Immature natural killer cell (primary cell): ENCODE measurements around the gene KLHL29. TPM values are rescaled to one million over a fixed set of nuclear protein-coding genes. Genes with fewer than 3 reads are reported as not detected.

Experiments
- DNase-seq, 3 donors: peaks; one replicate each; pipeline ENCODE4 v3.0.0; 2022; ENCODE audit warnings: mixed read lengths in 1 of 3
- H3K27ac Mint-ChIP-seq, 6 donors: one replicate each; pipeline ENCODE4 v1.8.0; 2020; ENCODE audit warnings: mixed read lengths in 6 of 6, mild to moderate bottlenecking in 5 of 6, inconsistent platforms in 4 of 6, moderate library complexity in 3 of 6
- H3K27me3 Mint-ChIP-seq, 3 donors: one replicate each; pipeline ENCODE4 v1.8.0; 2020 to 2021; ENCODE audit warnings: low read depth in 3 of 3, mild to moderate bottlenecking in 3 of 3, mixed read lengths in 3 of 3, moderate library complexity in 3 of 3, inconsistent platforms in 1 of 3
- H3K36me3 Mint-ChIP-seq, 3 donors: one replicate each; pipeline ENCODE4 v1.8.0; 2020; ENCODE audit warnings: mixed read lengths in 3 of 3, inconsistent platforms in 2 of 3, mild to moderate bottlenecking in 2 of 3
- H3K4me1 Mint-ChIP-seq, 2 donors: one replicate each; pipeline ENCODE4 v1.8.0; 2020; ENCODE audit warnings: inconsistent platforms in 2 of 2, mild to moderate bottlenecking in 2 of 2, mixed read lengths in 2 of 2, moderate library complexity in 1 of 2
- H3K4me3 Mint-ChIP-seq, 5 donors: one replicate each; pipeline ENCODE4 v1.8.0; 2020; ENCODE audit warnings: mild to moderate bottlenecking in 5 of 5, mixed read lengths in 5 of 5, inconsistent platforms in 3 of 5, moderate library complexity in 3 of 5
- H3K9me3 Mint-ChIP-seq, 6 donors: one replicate each; pipeline ENCODE4 v1.8.0; 2020; ENCODE audit warnings: mild to moderate bottlenecking in 6 of 6, mixed read lengths in 6 of 6, inconsistent platforms in 4 of 6, moderate library complexity in 3 of 6
- polyA plus RNA-seq, 3 donors: library from polyadenylated mRNA; unstranded; fragments of 300-500 nt; fragmentation: Illumina TruSeq; gene quantifications; one replicate each; pipeline ENCODE4 v1.2.3, GENCODE V29; 2021

Gene KLHL29
- polyA plus RNA-seq, 3 donors from 2014 or later, result 0.02 to 0.41 TPM; not detected in 1

DNA sequence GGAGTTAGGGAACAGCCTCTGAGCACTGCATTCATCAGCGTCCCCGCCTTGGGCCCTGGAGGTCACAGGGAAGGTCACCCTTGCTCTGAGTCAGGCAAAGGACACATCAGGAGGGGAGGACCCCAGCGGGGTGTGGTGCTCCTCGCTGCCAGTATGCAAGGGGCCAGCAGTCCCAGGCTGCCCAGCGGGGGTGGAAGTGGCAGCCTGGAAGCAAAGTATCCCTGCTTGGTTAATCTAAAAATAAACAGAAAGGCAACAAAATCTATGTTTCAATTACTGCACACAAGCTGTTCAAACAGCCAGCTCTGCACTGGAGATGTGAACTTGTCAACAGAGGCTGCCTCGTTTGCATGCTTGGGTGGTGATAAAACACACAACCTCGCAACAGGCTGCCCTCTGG lies 164.1 kb downstream of the KLHL29 start:
- H3K4me3 Mint-ChIP-seq, result no peak overlapping the region
- no peaks in the 10 kb centered on the region for H3K4me1 Mint-ChIP-seq
- H3K36me3 Mint-ChIP-seq, result no peaks in the 10 kb centered on the region
- no peaks in the 10 kb centered on the region for H3K9me3 Mint-ChIP-seq
- peaks cover 2 to 4% (median 3%) of the 10 kb centered on the region in 3 donors for H3K27me3 Mint-ChIP-seq
- no peak for DNase-seq
- H3K27ac Mint-ChIP-seq, result no peak overlapping the region

DNA sequence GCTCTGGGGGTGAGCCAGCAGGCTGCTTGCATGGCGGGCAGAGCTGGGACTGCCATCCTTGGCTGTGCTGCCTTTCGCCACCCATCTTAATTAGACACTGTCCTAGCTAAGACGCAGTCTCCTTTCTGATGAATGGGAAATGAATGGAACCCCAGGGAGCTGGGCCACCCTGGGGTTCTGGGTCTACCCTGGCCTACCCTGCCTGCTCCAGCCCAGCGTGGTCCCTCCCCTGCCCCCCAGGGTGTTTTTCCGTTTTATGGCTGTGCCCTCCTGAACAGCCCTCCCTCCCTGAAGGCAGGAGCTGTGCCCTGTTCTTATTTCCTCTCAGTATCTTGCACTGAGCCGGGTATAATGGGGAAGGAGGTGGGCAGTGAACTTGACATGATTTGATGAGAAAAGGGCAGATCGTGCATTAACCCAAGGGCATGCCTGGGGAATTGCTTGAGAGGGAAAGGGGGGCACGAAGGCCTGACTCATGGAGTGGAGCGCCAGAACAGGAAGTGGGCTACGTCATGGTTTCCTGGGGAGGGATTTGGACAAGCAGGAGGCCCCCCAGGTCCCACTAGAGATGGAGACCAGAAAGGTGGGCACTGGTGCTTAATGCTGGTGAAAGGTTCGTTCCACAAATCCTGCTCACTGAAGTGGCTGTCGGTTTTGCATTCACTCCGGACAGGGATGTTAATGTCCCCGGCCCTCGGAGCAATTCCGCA lies 165.0 kb downstream of the KLHL29 start:
- no peak for DNase-seq
- peaks cover 1 to 4% (median 2%) of the 10 kb centered on the region in 3 donors for H3K27me3 Mint-ChIP-seq
- no peak overlapping the region for H3K4me3 Mint-ChIP-seq
- no peaks in the 10 kb centered on the region for H3K36me3 Mint-ChIP-seq
- no peak overlapping the region for H3K27ac Mint-ChIP-seq
- H3K9me3 Mint-ChIP-seq, result no peaks in the 10 kb centered on the region
- no peaks in the 10 kb centered on the region for H3K4me1 Mint-ChIP-seq

- Mint-ChIP-seq H3K36me3 (no peaks in the 10 kb centered on the region), H3K9me3 (no peaks in the 10 kb centered on the region), H3K27me3 (peaks cover 2 to 7% (median 3%) of the 10 kb centered on the region in 3 donors), H3K4me1 (no peaks in the 10 kb centered on the region), H3K4me3 (no peak overlapping the region), H3K27ac (no peak overlapping the region)
- DNase-seq, result no peak
Measured at GRCh38 chr2:23550553-23550952, 165.6 kb downstream of the KLHL29 start.

DNA sequence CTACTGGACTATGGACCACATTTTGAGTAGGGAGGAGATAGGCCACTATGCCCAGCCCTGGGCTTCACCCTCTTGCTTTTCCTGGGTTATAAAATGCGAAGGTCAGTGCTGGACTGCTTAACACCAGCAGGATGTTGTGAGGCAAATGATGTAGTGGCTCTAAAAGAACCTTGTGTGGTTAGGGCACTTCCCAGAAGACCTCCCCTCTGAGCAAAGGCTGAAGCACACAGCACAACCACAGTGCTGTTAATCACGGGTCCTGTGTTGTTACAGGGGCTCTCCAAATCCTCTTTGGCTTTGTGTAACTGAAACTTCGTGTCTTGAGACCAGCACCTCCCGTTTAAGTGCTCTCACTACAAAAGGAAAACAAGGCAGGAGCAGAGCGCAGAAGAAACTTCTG lies 166.9 kb downstream of the KLHL29 start:
- no peak for DNase-seq
- Mint-ChIP-seq H3K27me3 (peaks cover 0 to 4% (median 3%) of the 10 kb centered on the region in 3 donors), H3K4me1 (no peaks in the 10 kb centered on the region), H3K9me3 (no peaks in the 10 kb centered on the region), H3K4me3 (no peak overlapping the region), H3K36me3 (no peaks in the 10 kb centered on the region), H3K27ac (no peak overlapping the region)

GRCh38 chr2:23553561-23553960 lies 168.6 kb downstream of the KLHL29 start:
- no peak for DNase-seq
- H3K27me3 Mint-ChIP-seq, result peaks cover 0 to 3% (median 3%) of the 10 kb centered on the region in 3 donors

DNA sequence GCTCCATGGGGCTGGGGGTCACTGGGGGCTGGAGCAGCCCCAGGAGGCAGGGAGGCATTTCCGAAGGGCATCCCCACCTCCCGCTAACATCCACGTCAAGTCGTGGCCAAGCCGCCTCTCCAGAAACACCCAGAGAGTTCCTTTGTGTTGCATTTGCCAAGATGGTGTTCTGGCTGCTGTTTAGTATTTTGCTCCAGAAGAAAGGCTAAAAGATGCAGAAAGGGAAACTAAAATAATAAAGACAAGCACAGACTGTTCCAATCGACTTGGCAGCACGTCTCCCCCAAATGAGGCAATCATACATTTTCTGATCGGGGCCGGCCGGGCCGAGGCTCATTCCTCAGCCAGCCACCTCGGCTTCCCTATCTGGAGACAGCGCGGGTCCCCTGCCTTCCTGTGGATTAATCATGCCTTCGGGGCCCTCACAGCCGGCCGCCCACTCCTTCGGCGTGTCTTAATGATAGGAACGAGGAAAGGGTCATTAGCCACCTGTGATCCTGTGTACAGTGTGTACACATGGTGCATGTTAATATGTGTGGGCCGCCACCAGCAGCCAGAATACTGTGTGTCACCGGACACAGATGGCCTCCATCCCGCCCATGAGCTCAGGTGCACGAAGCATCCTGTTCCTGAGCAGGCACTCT lies 169.2 kb downstream of the KLHL29 start:
- H3K27ac Mint-ChIP-seq, result no peak overlapping the region
- no peaks in the 10 kb centered on the region for H3K36me3 Mint-ChIP-seq
- DNase-seq, result no peak
- peaks cover 2 to 3% (median 3%) of the 10 kb centered on the region in 3 donors for H3K27me3 Mint-ChIP-seq
- no peak overlapping the region for H3K4me3 Mint-ChIP-seq
- no peaks in the 10 kb centered on the region for H3K4me1 Mint-ChIP-seq
- no peaks in the 10 kb centered on the region for H3K9me3 Mint-ChIP-seq

More at GRCh38 chr2:23553561-23553960, 168.6 kb downstream of the KLHL29 start:
- Mint-ChIP-seq H3K9me3 (no peaks in the 10 kb centered on the region), H3K27ac (no peak overlapping the region), H3K4me1 (no peaks in the 10 kb centered on the region), H3K36me3 (no peaks in the 10 kb centered on the region), H3K4me3 (no peak overlapping the region)

GRCh38 chr2:23555944-23556343 lies 171.0 kb downstream of the KLHL29 start:
- no peak overlapping the region for H3K27ac Mint-ChIP-seq
- peaks cover 2 to 3% (median 3%) of the 10 kb centered on the region in 3 donors for H3K27me3 Mint-ChIP-seq
- no peaks in the 10 kb centered on the region for H3K36me3 Mint-ChIP-seq
- H3K4me1 Mint-ChIP-seq, result no peaks in the 10 kb centered on the region
- no peak for DNase-seq
- H3K9me3 Mint-ChIP-seq, result no peaks in the 10 kb centered on the region
- H3K4me3 Mint-ChIP-seq, result no peak overlapping the region

DNA sequence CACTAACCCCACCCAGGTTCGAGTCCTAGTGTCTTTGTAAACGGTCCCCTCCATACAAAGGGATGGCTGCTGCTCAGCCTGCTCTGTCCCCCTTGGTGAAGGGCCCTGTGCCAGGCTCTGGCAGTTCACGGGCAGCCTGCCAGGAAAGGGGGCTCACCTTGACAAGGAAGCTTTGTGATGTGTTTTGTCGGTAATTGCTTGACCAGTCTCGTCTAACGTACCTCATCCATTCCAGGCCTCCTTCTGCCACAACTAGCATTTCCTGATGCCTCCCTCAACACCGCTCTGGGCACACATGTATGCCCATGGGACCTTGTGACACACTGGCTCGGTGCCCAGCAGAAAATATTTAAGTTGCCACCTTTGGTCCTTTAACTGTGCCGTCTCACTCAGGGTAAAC lies 171.9 kb downstream of the KLHL29 start:
- Mint-ChIP-seq H3K27me3 (peaks cover 1 to 3% (median 2%) of the 10 kb centered on the region in 3 donors), H3K4me1 (no peaks in the 10 kb centered on the region), H3K36me3 (no peaks in the 10 kb centered on the region), H3K27ac (peak overlapping the region in 1 of 6 donors; percentile 50), H3K4me3 (no peak overlapping the region), H3K9me3 (no peaks in the 10 kb centered on the region)
- no peak for DNase-seq

GRCh38 chr2:23557455-23557854 lies 172.5 kb downstream of the KLHL29 start:
- Mint-ChIP-seq H3K4me1 (no peaks in the 10 kb centered on the region), H3K4me3 (no peak overlapping the region), H3K27me3 (peaks cover 1 to 3% (median 2%) of the 10 kb centered on the region in 3 donors), H3K9me3 (no peaks in the 10 kb centered on the region), H3K27ac (no peak overlapping the region), H3K36me3 (no peaks in the 10 kb centered on the region)
- DNase-seq, result no peak

GRCh38 chr2:23559561-23560239 lies 174.7 kb downstream of the KLHL29 start:
- no peak for DNase-seq
- Mint-ChIP-seq H3K4me1 (no peaks in the 10 kb centered on the region), H3K4me3 (no peak overlapping the region), H3K9me3 (no peaks in the 10 kb centered on the region), H3K27me3 (peaks cover 1 to 3% (median 2%) of the 10 kb centered on the region in 3 donors), H3K27ac (peak overlapping the region in 1 of 6 donors; percentile 37), H3K36me3 (no peaks in the 10 kb centered on the region)

DNA sequence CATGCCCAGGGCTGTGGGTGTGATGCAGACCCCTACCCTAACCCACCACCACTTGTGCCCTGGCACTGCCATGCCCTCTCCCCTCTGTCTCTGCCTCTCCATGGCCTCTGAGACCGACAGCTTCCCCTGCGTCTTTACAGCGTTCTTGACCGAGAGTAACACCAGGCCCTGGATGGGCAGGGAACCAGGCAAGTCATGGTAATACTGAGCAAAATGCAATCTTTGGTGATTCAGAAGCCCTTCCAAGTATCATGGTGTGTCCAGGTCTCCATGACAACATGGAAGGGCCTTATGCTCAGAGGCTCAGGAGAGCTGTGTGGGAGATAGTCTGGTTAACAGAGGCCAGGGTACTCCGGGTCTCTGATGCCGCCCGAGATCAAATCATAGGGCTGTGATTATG lies 176.1 kb downstream of the KLHL29 start:
- no peak for DNase-seq
- Mint-ChIP-seq H3K9me3 (no peaks in the 10 kb centered on the region), H3K27ac (no peak overlapping the region), H3K4me3 (no peak overlapping the region), H3K27me3 (peaks cover 0 to 2% (median 0%) of the 10 kb centered on the region in 3 donors), H3K4me1 (no peaks in the 10 kb centered on the region), H3K36me3 (no peaks in the 10 kb centered on the region)

- no peaks in the 10 kb centered on the region for H3K9me3 Mint-ChIP-seq
- no peak overlapping the region for H3K4me3 Mint-ChIP-seq
- no peaks in the 10 kb centered on the region for H3K36me3 Mint-ChIP-seq
- no peak for DNase-seq
- no peak overlapping the region for H3K27ac Mint-ChIP-seq
- peaks cover 0 to 2% (median 0%) of the 10 kb centered on the region in 3 donors for H3K27me3 Mint-ChIP-seq
- H3K4me1 Mint-ChIP-seq, result no peaks in the 10 kb centered on the region
Measured at GRCh38 chr2:23561544-23561943, 176.6 kb downstream of the KLHL29 start.

DNA sequence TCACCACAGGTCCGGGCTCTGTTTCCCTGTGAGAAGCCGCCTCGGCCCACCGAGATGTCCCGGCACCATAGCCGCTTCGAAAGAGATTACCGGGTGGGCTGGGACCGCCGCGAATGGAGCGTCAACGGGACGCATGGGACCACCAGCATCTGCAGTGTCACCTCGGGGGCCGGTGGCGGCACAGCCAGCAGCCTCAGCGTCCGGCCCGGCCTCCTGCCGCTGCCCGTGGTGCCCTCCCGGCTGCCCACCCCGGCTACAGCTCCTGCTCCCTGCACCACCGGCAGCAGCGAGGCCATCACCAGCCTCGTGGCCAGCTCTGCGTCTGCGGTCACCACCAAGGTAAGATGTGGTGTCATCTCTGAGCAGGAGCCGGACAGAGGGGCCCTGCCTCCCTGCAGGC lies 177.2 kb downstream of the KLHL29 start:
- Mint-ChIP-seq H3K27ac (no peak overlapping the region), H3K27me3 (peaks cover 0 to 2% (median 0%) of the 10 kb centered on the region in 3 donors), H3K36me3 (no peaks in the 10 kb centered on the region), H3K9me3 (no peaks in the 10 kb centered on the region), H3K4me1 (no peaks in the 10 kb centered on the region), H3K4me3 (no peak overlapping the region)
- no peak for DNase-seq

GRCh38 chr2:23563151-23563550 lies 178.2 kb downstream of the KLHL29 start:
- Mint-ChIP-seq H3K27me3 (peaks cover 0 to 5% (median 0%) of the 10 kb centered on the region in 3 donors), H3K9me3 (no peaks in the 10 kb centered on the region), H3K27ac (no peak overlapping the region), H3K36me3 (no peaks in the 10 kb centered on the region), H3K4me3 (no peak overlapping the region), H3K4me1 (no peaks in the 10 kb centered on the region)
- DNase-seq, result no peak
